HG02642 (cell line): Measurements from ENCODE around the gene SNAP25.

Experiments
- ATAC-seq: cut with Tn5 transposase; IDR thresholded peaks from one replicate; pipeline ENCODE4 v1.9.1; 2021; ENCODE audit warnings: mild to moderate bottlenecking; ENCODE audit not compliant: unreplicated experiment, poor library complexity

The SNAP25 gene

GRCh38 chr20:10297684-10298240 is 79.1 kb downstream of the SNAP25 start:
- no peak for ATAC-seq

DNA sequence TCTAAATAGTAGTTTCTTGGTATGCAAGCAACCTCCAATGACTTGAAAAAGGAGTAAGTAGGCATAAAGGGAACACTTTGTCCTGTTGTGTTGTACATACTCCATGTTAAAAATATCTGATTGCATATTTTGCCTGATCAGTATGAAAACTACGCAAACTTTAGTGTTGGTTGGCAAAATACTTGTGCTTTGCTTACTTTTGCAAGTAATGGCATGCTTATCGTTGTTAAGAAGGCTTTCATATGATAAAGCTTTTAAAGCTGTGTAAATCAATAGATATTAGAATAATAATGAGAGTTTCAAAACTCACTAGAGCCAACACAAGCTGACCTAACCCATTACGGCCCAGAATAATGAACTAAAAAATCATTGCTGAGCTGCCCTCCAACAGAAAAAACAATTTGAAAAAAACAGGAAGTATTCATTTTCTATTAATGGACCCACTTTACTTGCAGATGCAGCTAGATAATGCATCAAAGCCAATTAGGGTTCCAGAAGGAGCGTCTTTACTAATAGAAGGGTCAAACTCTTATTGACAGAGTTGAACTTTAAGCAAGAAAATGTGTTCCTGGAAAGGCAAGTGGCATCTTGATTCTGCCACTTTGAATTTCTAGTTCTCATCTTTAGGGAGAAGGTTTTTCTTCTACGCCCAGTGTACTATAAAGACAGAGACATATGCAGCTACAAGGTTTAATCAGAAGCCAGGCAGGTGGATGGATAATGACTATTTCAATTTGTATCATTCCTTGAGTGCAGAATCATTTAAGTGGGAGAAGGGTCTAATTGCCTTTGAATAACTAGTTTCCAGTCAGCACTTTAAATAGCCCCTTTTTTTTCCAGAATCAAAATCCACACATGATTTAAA is 82.2 kb downstream of the SNAP25 start:
- ATAC-seq, result no peak

- ATAC-seq, result no peak
Measured at GRCh38 chr20:10303852-10304251, 85.2 kb downstream of the SNAP25 start.

DNA sequence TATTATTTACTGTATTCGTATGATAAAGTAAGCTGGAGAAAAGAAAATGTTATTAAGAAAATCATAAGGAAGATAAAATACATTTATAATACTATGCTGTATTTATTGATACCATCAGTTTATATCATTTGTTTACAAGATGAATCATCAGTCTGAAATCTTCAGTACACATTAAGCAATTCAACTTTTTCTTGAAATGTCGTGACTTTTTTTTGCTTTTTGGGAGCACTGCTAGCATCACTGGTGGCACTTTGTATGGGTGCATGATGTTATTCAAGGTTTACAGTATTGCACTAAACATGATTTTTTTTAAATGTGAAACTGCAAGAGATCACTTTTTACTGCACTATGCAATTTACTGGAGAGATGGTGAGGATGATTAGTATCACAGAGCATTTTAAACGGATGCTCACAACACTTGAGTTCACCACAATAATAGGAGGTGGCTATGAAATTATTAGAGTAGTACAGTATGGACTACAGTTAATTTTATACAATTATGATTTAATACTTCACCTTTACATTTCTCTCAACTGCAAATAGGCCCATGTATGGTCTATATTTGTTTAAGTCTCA is 85.9 kb downstream of the SNAP25 start:
- ATAC-seq, result no peak

GRCh38 chr20:10306440-10307358 is 88.1 kb downstream of the SNAP25 start:
- no peak for ATAC-seq

- no peak for ATAC-seq
Measured at GRCh38 chr20:10307359-10307735, 88.7 kb downstream of the SNAP25 start.

GRCh38 chr20:10308652-10309051 is 90.0 kb downstream of the SNAP25 start:
- no peak for ATAC-seq

DNA sequence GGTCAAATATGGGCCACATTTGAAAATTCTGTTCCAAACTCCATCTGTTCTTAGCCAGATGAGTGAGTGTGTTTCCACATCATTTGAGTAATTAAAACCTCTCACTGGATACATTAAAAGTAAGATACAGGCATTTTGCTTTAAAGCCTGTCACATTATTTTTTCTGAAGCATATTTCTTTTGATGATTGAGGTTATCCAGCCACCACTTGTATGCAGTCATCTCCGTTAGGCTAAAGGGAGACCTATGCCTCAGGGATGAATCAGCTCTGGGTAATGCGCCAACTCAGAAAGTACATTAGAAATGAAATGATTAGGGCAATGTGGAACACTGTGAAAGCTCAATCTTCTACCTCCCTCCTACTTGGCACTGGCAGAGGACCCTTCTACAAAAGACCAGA is 90.7 kb downstream of the SNAP25 start:
- ATAC-seq, result no peak

DNA sequence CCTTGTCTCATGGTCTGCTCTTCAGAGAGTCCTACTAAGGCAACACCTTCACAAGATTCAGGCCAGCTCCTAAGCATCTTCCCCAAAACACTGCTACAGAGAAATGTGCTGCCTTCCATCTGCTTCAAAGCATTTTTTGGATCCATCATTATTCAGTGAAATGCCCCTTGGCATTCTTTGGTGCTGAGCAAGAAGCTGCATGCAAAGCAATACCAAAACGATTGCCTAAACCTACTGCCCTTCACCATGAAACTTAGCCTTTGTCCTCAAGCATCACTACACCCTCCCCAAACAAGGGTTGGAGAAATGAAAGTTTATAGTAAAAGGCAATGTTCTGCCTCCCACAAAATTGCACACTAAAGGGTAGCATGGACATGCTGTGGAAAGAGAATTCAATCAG is 93.5 kb downstream of the SNAP25 start:
- ATAC-seq, result no peak

- no peak for ATAC-seq
Measured at GRCh38 chr20:10313215-10313614, 94.6 kb downstream of the SNAP25 start.

DNA sequence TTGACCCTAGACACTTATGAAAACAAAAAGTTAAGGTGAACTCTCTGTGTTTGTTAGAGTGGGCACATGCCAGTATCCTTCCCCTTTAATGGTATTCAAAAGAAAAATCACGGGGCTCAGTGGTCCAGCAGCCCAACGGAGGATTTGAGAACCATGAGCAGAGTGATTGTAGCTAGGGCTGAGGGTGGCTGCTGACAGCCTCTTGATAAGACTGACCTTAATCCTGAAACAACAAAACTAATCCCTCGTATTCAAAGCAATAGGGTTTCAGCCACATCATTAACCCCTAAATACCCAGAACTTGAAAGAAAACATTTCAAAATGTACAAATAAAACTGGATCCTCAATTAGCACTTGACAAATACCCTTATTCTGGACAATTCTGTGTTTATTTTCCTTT is 95.1 kb downstream of the SNAP25 start:
- ATAC-seq, result no peak

GRCh38 chr20:10314198-10314597 is 95.6 kb downstream of the SNAP25 start:
- ATAC-seq, result no peak

DNA sequence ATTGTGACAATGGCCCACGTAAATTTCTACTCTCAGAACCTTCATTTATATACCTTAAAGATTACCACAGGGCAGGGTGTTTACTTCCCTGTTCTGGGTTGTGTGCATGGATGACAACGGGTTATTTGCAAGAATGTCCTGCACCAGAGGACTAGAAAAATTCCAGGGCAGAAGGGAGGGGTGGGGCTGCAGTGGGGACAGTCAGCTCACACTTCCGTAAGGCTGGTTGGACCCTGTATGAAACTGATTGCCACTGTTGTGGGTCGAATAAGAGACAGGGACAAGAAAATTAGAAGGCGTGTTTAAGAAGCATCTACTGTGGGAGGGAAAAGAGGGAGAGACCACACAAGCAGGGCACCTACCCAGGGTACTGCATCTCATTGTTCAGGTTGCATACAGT is 96.5 kb downstream of the SNAP25 start:
- ATAC-seq, result no peak

GRCh38 chr20:10316582-10316981 is 98.0 kb downstream of the SNAP25 start:
- no peak for ATAC-seq

- no peak for ATAC-seq
Measured at GRCh38 chr20:10318291-10319024, 99.8 kb downstream of the SNAP25 start.

DNA sequence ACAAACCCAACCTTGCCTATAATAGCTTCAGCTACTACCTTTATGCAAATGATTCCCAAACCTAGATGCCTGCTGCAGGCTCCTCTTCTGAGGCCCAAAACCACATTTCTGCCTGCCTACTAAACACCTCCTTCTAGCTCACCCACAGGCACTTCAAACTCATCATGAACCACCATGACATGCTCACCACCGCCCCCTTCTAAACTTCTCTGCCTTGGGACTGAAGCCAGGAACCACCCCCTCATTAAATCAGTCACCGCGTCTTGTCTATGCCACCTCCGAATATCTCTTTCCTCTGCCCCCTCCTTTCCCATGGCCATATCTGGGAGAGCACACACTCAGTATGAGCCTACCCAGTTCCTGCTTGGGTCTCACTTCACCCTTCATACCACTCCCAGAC is 101.2 kb downstream of the SNAP25 start:
- ATAC-seq, result no peak

DNA sequence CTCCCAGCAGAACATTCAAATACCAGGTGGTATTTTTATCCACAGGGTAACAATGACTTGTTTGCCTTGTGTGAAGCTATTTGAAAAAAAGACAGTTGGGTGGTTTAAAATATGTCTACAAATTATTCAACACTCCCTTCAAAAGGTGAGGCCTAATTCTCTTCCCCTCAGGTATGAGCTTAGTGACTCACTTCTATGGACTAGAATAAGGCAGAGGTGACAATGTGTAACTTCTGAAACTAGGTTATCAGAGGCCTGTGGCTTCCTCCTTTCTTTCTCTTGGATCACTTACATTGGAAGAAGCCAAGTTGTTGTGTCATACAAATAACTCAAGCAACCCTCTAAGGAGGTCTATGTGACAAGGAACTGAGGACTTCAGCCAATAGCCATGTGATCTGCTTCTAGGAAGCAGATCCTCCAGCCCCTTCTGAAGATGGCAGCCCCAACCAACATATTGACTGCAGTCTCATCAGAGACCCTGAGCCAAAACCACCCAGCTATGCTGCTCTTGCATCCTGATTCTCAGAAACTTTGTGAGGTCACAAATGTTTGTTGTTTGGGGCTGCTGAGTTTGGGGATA is 102.6 kb downstream of the SNAP25 start:
- no peak for ATAC-seq

- ATAC-seq, result no peak
Measured at GRCh38 chr20:10322073-10323012, 103.7 kb downstream of the SNAP25 start.

DNA sequence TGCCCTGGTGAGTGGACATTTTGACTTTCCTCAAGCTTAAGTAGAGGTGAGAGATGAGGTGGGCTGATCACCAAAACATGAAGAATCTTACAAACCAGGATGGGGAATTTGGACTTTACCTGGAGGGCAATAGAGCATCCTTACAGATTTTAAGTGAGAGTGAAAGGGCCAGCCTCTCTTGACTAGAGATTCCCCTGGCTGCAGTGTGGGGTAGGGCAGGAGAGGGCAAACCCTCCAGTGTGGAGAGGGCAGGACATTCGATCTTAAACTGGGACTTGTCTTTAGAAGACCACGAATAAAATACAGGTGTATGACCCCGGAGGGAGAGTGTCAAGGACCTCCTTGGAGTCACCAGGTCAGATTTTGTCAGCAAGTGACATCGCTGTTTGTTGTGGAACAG is 105.1 kb downstream of the SNAP25 start:
- ATAC-seq, result no peak
